KMS-11 (cell line): ENCODE measurements around the gene PALLD.

Source experiments
- H2AFZ ChIP-seq: fragments of 200-600 bp; sonication (generic); 2 replicates; pipeline ENCODE4 v1.6.1; 2016; ENCODE audit warnings: antibody characterized with exemption, mixed run types, low read depth
- H3K27ac ChIP-seq: fragments of 200-600 bp; sonication (generic); 2 replicates; pipeline ENCODE4 v1.6.1; 2016; ENCODE audit warnings: mild to moderate bottlenecking, mixed run types
- H3K27me3 ChIP-seq: fragments of 200-600 bp; sonication (generic); 2 replicates; pipeline ENCODE4 v1.6.1; 2017; ENCODE audit warnings: mild to moderate bottlenecking, low read depth, mixed run types, moderate library complexity; ENCODE audit not compliant: insufficient read depth
- H3K36me3 ChIP-seq: fragments of 200-600 bp; sonication (generic); 2 replicates; pipeline ENCODE4 v1.6.1; 2017; ENCODE audit warnings: mild to moderate bottlenecking, mixed run types; ENCODE audit not compliant: insufficient read depth
- H3K4me1 ChIP-seq: fragments of 200-600 bp; sonication (generic); 2 replicates; pipeline ENCODE4 v1.6.1; 2016; ENCODE audit warnings: mild to moderate bottlenecking, low read depth, mixed run types; ENCODE audit not compliant: poor library complexity, severe bottlenecking
- H3K4me2 ChIP-seq: fragments of 200-600 bp; sonication (generic); 2 replicates; pipeline ENCODE4 v1.7.0; 2016; ENCODE audit warnings: mild to moderate bottlenecking, mixed run types
- H3K4me3 ChIP-seq: fragments of 200-600 bp; sonication (generic); IDR thresholded peaks from 2 replicates; pipeline ENCODE4 v1.6.1; 2017; ENCODE audit warnings: low read depth, low read length, mixed read lengths; ENCODE audit not compliant: insufficient read depth
- H3K79me2 ChIP-seq: fragments of 200-600 bp; sonication (generic); 2 replicates; pipeline ENCODE4 v1.6.1; 2016; ENCODE audit warnings: low read depth, mixed run types; ENCODE audit not compliant: insufficient read depth
- H3K9ac ChIP-seq: fragments of 200-600 bp; sonication (generic); 2 replicates; pipeline ENCODE4 v1.6.1; 2016; ENCODE audit warnings: mild to moderate bottlenecking, mixed run types
- H4K20me1 ChIP-seq: fragments of 200-600 bp; sonication (generic); 2 replicates; pipeline ENCODE4 v1.6.1; 2016; ENCODE audit warnings: mild to moderate bottlenecking, mixed run types; ENCODE audit not compliant: insufficient read depth
- CTCF ChIP-seq: fragments of 200-600 bp; sonication (generic); conservative IDR thresholded peaks from 2 replicates; pipeline ENCODE4 v1.6.1; 2017; ENCODE audit warnings: low read depth, mild to moderate bottlenecking, antibody characterized with exemption, low read length, moderate library complexity, mixed read lengths

Gene PALLD

GRCh38 chr4:168712316-168712890 lies 215.6 kb downstream of the PALLD start:
- Histone ChIP-seq H3K4me2 (no peak overlapping the region), H2AFZ (no peak overlapping the region), H4K20me1 (no peaks in the 10 kb centered on the region), H3K9ac (no peak overlapping the region), H3K27me3 (no peaks in the 10 kb centered on the region), H3K4me1 (peaks cover 9% of the 10 kb centered on the region), H3K79me2 (no peaks in the 10 kb centered on the region), H3K4me3 (no peak overlapping the region), H3K27ac (no peak overlapping the region), H3K36me3 (no peaks in the 10 kb centered on the region)
- no peak for TF ChIP-seq CTCF

- Histone ChIP-seq H3K4me2 (no peak overlapping the region), H4K20me1 (no peaks in the 10 kb centered on the region), H3K4me3 (no peak overlapping the region), H3K9ac (no peak overlapping the region), H3K79me2 (no peaks in the 10 kb centered on the region), H3K27ac (no peak overlapping the region), H2AFZ (no peak overlapping the region), H3K4me1 (peaks cover 9% of the 10 kb centered on the region), H3K36me3 (no peaks in the 10 kb centered on the region), H3K27me3 (no peaks in the 10 kb centered on the region)
- no peak for TF ChIP-seq CTCF
These were observed 216.4 kb downstream of the PALLD start for GRCh38 chr4:168713253-168713652.

- no peak overlapping the region for H3K4me3 ChIP-seq
- no peak overlapping the region for H3K27ac ChIP-seq
- no peak for TF ChIP-seq CTCF
These were observed 219.0 kb downstream of the PALLD start for GRCh38 chr4:168715896-168716295.

GRCh38 chr4:168716406-168717129 lies 219.7 kb downstream of the PALLD start:
- no peaks in the 10 kb centered on the region for H3K27me3 ChIP-seq
- no peaks in the 10 kb centered on the region for H3K79me2 ChIP-seq
- no peak overlapping the region for H3K4me3 ChIP-seq
- H3K9ac ChIP-seq: no peak overlapping the region
- no peak overlapping the region for H3K27ac ChIP-seq
- H3K4me2 ChIP-seq: no peak overlapping the region
- H3K4me1 ChIP-seq: no peaks in the 10 kb centered on the region
- no peaks in the 10 kb centered on the region for H3K36me3 ChIP-seq
- no peak for TF ChIP-seq CTCF
- H2AFZ ChIP-seq: no peak overlapping the region
- no peaks in the 10 kb centered on the region for H4K20me1 ChIP-seq

More at GRCh38 chr4:168715896-168716295, 219.0 kb downstream of the PALLD start:
- H3K4me1 ChIP-seq: no peaks in the 10 kb centered on the region
- no peak overlapping the region for H3K9ac ChIP-seq
- H3K27me3 ChIP-seq: no peaks in the 10 kb centered on the region
- no peaks in the 10 kb centered on the region for H3K36me3 ChIP-seq
- H3K4me2 ChIP-seq: no peak overlapping the region
- no peak overlapping the region for H2AFZ ChIP-seq
- H3K79me2 ChIP-seq: no peaks in the 10 kb centered on the region
- no peaks in the 10 kb centered on the region for H4K20me1 ChIP-seq
